A549 (cell line): ENCODE results near the gene RSRC1. TPM values are rescaled to one million over a fixed set of nuclear protein-coding genes. Genes with fewer than 3 reads are reported as not detected.
A peak's percentile ranks its signal among the peaks of the same experiment; 100 is the strongest.

ENCODE experiments used
- ATAC-seq, 2 experiments: fragments of 200-7000 bp in 1 of 2; fragments of >200 bp in 1 of 2; cut with Nextera tagmentation in 1 of 2; cut with Tn5 transposase in 1 of 2; 3 replicates each; pipeline versions ENCODE4 v1.8.0 to v1.9.1; 2018 to 2020; ENCODE audit warnings: mild to moderate bottlenecking in 1 of 2, moderate library complexity in 1 of 2
- CTCF ChIA-PET: fragments of 300-600 bp; sonication (Branson Sonifier 250); formaldehyde crosslinking; extraction: SDS; loops from one replicate; lab custom pipeline; 2021; ENCODE audit warnings: antibody characterized with exemption, inconsistent platforms; lab: Yijun Ruan, JAX
- POLR2A ChIA-PET: fragments of 350-600 bp; formaldehyde crosslinking; extraction: SDS; loops from one replicate; lab custom pipeline; 2021; ENCODE audit warnings: antibody characterized with exemption, inconsistent platforms; lab: Yijun Ruan, JAX
- DNase-seq, 2 experiments: peaks; one replicate each; pipeline versions ENCODE4 v3.0.0 to v3.0.0-alpha.2; 2011 to 2016; ENCODE audit warnings: low read depth in 1 of 2, low spot score in 1 of 2
- FAIRE-seq: peaks from 2 replicates; lab custom pipeline; 2011; peaks lifted over from hg19 to GRCh38; lab: Jason Lieb, UNC
- H3K27ac ChIP-seq, 2 experiments: fragments of >200 bp; sonication (Bioruptor Twin); formaldehyde crosslinking; 3 replicates each; pipeline ENCODE4 v1.5.1; 2016 to 2017
- H3K4me1 ChIP-seq: fragments of >200 bp; sonication (Bioruptor Twin); formaldehyde crosslinking; 3 replicates; pipeline ENCODE4 v1.6.1; 2016
- H3K4me2 ChIP-seq: fragments of >200 bp; sonication (Bioruptor Twin); formaldehyde crosslinking; 3 replicates; pipeline ENCODE4 v1.6.1; 2016
- H3K4me3 ChIP-seq: fragments of >200 bp; sonication (Bioruptor Twin); formaldehyde crosslinking; 3 replicates; pipeline ENCODE4 v1.5.1; 2016
- H3K9me3 ChIP-seq: fragments of >200 bp; sonication (Bioruptor Twin); formaldehyde crosslinking; 3 replicates; pipeline ENCODE4 v1.6.1; 2016
- FOSL2 ChIP-seq, 2 experiments: fragments of 450-650 bp in 1 of 2; fragments of >200 bp in 1 of 2; sonication (Bioruptor Twin) in 1 of 2; formaldehyde crosslinking; IDR thresholded peaks; 2 replicates each; pipeline versions ENCODE4 v1.5.0 to v1.6.1; 2016 to 2020; ENCODE audit warnings: mild to moderate bottlenecking in 1 of 2, moderate library complexity in 1 of 2
- GATA3 ChIP-seq: IDR thresholded peaks from 2 replicates; pipeline ENCODE4 v1.6.1; 2012; ENCODE audit warnings: borderline replicate concordance
- HOXA7 ChIP-seq: fragments of 250-450 bp; sonication (Bioruptor Pico); IDR thresholded peaks from 2 replicates; pipeline ENCODE4 v1.5.0; 2020; ENCODE audit warnings: mild to moderate bottlenecking, moderate library complexity
- HOXB5 ChIP-seq: fragments of 250-450 bp; sonication (Bioruptor Pico); IDR thresholded peaks from 2 replicates; pipeline ENCODE4 v1.5.0; 2020; ENCODE audit warnings: mild to moderate bottlenecking, moderate library complexity
- MYC ChIP-seq: IDR thresholded peaks from 2 replicates; pipeline ENCODE4 v1.6.1; 2012; ENCODE audit warnings: mild to moderate bottlenecking, inconsistent platforms, low read length, improper control_type of control experiment, borderline replicate concordance
- NPAS2 ChIP-seq: fragments of 250-450 bp; sonication (Bioruptor Pico); IDR thresholded peaks from 2 replicates; pipeline ENCODE4 v1.8.0; 2022; ENCODE audit warnings: mild to moderate bottlenecking, moderate library complexity, borderline replicate concordance
- PHF8 ChIP-seq: fragments of 200-600 bp; sonication (generic); IDR thresholded peaks from 2 replicates; pipeline ENCODE4 v1.6.1; 2016; ENCODE audit warnings: low read depth, mild to moderate bottlenecking, antibody characterized with exemption, moderate library complexity, borderline replicate concordance
- RCOR1 ChIP-seq: fragments of 150-350 bp; IDR thresholded peaks from 2 replicates; pipeline ENCODE4 v1.6.1; 2014; ENCODE audit warnings: antibody characterized with exemption, low read length, low read depth
- SMC3 ChIP-seq: fragments of >200 bp; sonication (Bioruptor Twin); formaldehyde crosslinking; IDR thresholded peaks from 3 replicates; pipeline ENCODE4 v1.6.1; 2018; ENCODE audit warnings: inconsistent platforms
- TP53 ChIP-seq: fragments of 250-450 bp; sonication (Bioruptor Pico); IDR thresholded peaks from 2 replicates; pipeline ENCODE4 v1.5.0; 2021; ENCODE audit warnings: mild to moderate bottlenecking, moderate library complexity
- ZC3H11A ChIP-seq: fragments of 450-650 bp; IDR thresholded peaks from 2 replicates; pipeline ENCODE4 v1.6.1; 2014; ENCODE audit warnings: antibody characterized with exemption, mild to moderate bottlenecking
- ZFP36 ChIP-seq: fragments of 450-650 bp; IDR thresholded peaks from 2 replicates; pipeline ENCODE4 v1.6.1; 2014; ENCODE audit warnings: borderline replicate concordance; ENCODE audit not compliant: partially characterized antibody
- WGBS: methylation state at CpG from one replicate; pipeline ENCODE4 v1.1.6; 2017; ENCODE audit errors: missing lambda C conversion rate; 5-methylcytosine and 5-hydroxymethylcytosine counted together
- polyA plus RNA-seq, 4 experiments: library from polyadenylated mRNA; depleted of rRNA in 3 of 4; stranded (reverse); fragments of >200 nt; fragmentation: RNase III in 1 of 4; extraction: RNeasy Plus Mini Kit Qiagen cat#74134 plus additional on column Dnase treatment in 1 of 4; gene quantifications; 2 replicates in 3 of 4; 3 replicates in 1 of 4; pipeline ENCODE4 v1.2.3, GENCODE V29; 2011 to 2017
- TF ChIP-seq, protein P1 (sequence below): fragments of 250-450 bp; sonication (Bioruptor Pico); IDR thresholded peaks from 2 replicates; pipeline ENCODE4 v1.5.0; 2021; ENCODE audit warnings: mild to moderate bottlenecking, moderate library complexity, borderline replicate concordance
- TF ChIP-seq, protein P2 (sequence below): IDR thresholded peaks from 2 replicates; pipeline ENCODE4 v1.6.1; 2012
- TF ChIP-seq, protein P3 (sequence below): fragments of >200 bp; sonication (Bioruptor Twin); formaldehyde crosslinking; IDR thresholded peaks from 3 replicates; pipeline ENCODE4 v1.5.1; 2016
- TF ChIP-seq, protein P4 (sequence below): fragments of 450-650 bp; IDR thresholded peaks from 2 replicates; pipeline ENCODE4 v1.6.1; 2014; ENCODE audit warnings: antibody characterized with exemption

The RSRC1 gene
- polyA plus RNA-seq, 2 of the 4 experiments (the other 2 are of a cell fraction), result 17.5 to 52.2 TPM

DNA sequence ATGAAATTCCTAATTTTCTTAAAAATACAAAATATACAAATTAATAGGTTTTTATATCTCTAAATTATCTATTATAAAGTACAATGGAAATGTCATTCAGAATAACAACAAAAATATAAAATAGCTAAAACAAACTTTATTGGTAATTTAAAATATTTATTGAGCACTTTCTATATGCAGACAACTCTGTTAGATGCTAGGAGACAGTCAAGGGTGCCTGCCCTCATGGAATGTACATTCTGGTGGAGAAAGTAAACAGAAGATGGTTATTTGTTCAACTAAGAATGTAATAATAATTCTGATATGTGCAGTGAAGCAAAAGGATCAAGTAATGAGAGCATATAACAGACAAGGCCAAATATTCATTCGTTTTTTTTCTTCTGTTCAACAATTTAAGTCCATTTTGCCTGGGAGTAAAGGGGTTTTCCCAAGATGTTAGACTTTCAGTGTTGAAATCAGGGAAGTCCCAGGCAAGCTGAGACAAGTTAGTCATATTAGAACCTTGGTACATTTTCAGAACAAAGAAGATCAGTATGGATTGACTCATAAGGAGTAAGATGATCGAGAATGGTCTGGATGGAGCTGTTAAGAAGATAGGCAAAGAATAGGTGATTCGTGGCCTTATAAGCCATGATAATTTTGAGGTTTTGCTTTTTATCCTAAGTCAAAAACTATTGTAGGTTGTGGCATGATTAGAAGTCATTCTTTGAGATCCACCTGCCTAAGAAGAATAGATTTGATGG is 310.9 kb downstream of the RSRC1 start:
- no peak overlapping the region for H3K27ac ChIP-seq
- CTCF ChIA-PET, result interaction anchor here (1.4 to 2.5 kb wide), 2 partner anchors 13 to 814 kb away, joined by 3 to 10 read pairs; no protein-coding TSS in a partner anchor

DNA sequence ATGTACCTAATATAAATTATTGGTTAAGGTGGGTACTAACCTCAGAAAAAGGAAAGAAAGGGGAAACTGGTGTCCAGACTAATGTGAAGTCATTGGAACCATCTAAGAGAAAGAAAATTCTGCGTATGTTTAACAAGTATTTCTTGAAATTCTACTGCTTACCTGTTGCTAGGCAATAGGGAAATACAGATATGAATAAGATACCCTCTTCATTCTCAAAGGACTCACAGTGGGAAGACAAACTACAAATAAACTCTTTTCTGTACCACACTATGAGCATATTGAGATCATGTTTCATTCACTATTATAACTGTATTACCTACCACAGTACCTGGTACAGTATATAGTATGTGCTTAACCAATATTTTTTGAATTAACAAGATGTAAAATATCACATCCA is 320.6 kb downstream of the RSRC1 start:
- POLR2A ChIA-PET, result no interaction called here
- DNase-seq (no peak), ATAC-seq (no peak), FAIRE-seq (no peak)
- no peak overlapping the region for H3K4me2 ChIP-seq
- CTCF ChIA-PET, result interaction anchor here (1.3 kb wide), 1 partner anchor 326 kb away, joined by 3 read pairs; no protein-coding TSS in a partner anchor
- H3K9me3 ChIP-seq, result no peaks in the 10 kb centered on the region
- no peak overlapping the region for H3K4me3 ChIP-seq
- H3K27ac ChIP-seq, result no peak overlapping the region
- H3K4me1 ChIP-seq, result peaks cover 7% of the 10 kb centered on the region; the same call in 2 of the 3 replicates
- TF ChIP-seq HOXB5 (CRISPR knock-in tag), result no peak
- TF ChIP-seq PHF8, result no peak
- TF ChIP-seq, protein P1, sequence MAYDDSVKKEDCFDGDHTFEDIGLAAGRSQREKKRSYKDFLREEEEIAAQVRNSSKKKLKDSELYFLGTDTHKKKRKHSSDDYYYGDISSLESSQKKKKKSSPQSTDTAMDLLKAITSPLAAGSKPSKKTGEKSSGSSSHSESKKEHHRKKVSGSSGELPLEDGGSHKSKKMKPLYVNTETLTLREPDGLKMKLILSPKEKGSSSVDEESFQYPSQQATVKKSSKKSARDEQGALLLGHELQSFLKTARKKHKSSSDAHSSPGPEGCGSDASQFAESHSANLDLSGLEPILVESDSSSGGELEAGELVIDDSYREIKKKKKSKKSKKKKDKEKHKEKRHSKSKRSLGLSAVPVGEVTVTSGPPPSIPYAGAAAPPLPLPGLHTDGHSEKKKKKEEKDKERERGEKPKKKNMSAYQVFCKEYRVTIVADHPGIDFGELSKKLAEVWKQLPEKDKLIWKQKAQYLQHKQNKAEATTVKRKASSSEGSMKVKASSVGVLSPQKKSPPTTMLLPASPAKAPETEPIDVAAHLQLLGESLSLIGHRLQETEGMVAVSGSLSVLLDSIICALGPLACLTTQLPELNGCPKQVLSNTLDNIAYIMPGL, result no peak
- TF ChIP-seq TP53 (CRISPR knock-in tag), result no peak
- no peak for TF ChIP-seq RCOR1
- TF ChIP-seq, all 56 proteins: peak for 0
- WGBS, result 93% methylated on average over 1 of the region's 1 CpG

More for the DNA sequence above, 310.9 kb downstream of the RSRC1 start:
- H3K9me3 ChIP-seq, result no peaks in the 10 kb centered on the region
- TF ChIP-seq MYC, result no peak
- TF ChIP-seq, protein P2, sequence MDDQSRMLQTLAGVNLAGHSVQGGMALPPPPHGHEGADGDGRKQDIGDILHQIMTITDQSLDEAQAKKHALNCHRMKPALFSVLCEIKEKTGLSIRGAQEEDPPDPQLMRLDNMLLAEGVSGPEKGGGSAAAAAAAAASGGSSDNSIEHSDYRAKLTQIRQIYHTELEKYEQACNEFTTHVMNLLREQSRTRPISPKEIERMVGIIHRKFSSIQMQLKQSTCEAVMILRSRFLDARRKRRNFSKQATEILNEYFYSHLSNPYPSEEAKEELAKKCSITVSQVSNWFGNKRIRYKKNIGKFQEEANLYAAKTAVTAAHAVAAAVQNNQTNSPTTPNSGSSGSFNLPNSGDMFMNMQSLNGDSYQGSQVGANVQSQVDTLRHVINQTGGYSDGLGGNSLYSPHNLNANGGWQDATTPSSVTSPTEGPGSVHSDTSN, result no peak
- no peak overlapping the region for H3K4me3 ChIP-seq
- H3K4me1 ChIP-seq, result no peaks in the 10 kb centered on the region
- 27% methylated on average over 3 of the region's 3 CpGs for WGBS
- POLR2A ChIA-PET, result no interaction called here
- FAIRE-seq (no peak), ATAC-seq (peak; percentile 47 to 61; a peak in 2 of 6 replicates), DNase-seq (peak; percentile 1 to 42)
- no peak overlapping the region for H3K4me2 ChIP-seq

DNA sequence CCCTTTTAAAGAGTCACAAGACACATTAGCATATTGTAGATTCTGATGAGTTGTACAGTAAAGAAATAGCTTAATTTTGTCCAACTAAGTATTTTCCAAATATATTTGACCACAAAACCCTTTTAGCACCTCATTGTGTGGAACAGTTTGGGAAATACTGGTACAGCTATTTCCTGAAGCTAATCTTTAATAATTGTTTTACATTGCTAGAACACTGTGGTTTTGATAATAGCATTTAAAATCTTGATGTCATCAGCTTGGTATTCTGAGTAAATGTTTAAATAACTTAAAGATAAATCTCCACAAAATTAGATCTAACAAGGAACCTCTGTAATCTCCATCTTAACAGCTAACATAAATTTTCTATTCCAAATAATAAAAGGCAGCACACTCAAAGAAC is 321.1 kb downstream of the RSRC1 start:
- Histone ChIP-seq H3K4me3 (no peak overlapping the region), H3K9me3 (no peaks in the 10 kb centered on the region), H3K4me2 (no peak overlapping the region), H3K27ac (no peak overlapping the region), H3K4me1 (peaks cover 7% of the 10 kb centered on the region; the same call in 2 of the 3 replicates)
- DNase-seq (no peak), ATAC-seq (no peak), FAIRE-seq (no peak)
- TF ChIP-seq, protein P3, sequence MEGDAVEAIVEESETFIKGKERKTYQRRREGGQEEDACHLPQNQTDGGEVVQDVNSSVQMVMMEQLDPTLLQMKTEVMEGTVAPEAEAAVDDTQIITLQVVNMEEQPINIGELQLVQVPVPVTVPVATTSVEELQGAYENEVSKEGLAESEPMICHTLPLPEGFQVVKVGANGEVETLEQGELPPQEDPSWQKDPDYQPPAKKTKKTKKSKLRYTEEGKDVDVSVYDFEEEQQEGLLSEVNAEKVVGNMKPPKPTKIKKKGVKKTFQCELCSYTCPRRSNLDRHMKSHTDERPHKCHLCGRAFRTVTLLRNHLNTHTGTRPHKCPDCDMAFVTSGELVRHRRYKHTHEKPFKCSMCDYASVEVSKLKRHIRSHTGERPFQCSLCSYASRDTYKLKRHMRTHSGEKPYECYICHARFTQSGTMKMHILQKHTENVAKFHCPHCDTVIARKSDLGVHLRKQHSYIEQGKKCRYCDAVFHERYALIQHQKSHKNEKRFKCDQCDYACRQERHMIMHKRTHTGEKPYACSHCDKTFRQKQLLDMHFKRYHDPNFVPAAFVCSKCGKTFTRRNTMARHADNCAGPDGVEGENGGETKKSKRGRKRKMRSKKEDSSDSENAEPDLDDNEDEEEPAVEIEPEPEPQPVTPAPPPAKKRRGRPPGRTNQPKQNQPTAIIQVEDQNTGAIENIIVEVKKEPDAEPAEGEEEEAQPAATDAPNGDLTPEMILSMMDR, result no peak
- TF ChIP-seq SMC3 (no peak), NPAS2 (CRISPR knock-in tag) (no peak), HOXA7 (no peak), FOSL2 (IDR thresholded peaks at IDR 0.05) (no peak), FOSL2 (CRISPR knock-in tag; IDR thresholded peaks at IDR 0.05) (no peak), GATA3 (no peak), ZC3H11A (no peak), ZFP36 (no peak)
- TF ChIP-seq, protein P4, sequence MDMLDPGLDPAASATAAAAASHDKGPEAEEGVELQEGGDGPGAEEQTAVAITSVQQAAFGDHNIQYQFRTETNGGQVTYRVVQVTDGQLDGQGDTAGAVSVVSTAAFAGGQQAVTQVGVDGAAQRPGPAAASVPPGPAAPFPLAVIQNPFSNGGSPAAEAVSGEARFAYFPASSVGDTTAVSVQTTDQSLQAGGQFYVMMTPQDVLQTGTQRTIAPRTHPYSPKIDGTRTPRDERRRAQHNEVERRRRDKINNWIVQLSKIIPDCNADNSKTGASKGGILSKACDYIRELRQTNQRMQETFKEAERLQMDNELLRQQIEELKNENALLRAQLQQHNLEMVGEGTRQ, result no peak
- ChIA-PET POLR2A (no interaction called here), CTCF (interaction anchor here (1.3 to 1.4 kb wide), 2 partner anchors 326 to 824 kb away, joined by 3 read pairs; no protein-coding TSS in a partner anchor)
